ENCODE measurements around the gene ATG14. TPM values are rescaled to one million over a fixed set of nuclear protein-coding genes. Genes with fewer than 3 reads are reported as not detected.

The ATG14 gene
- total and polyA plus RNA-seq, 2 of the 13 experiments (the other 11 are each of a cell fraction or from before 2014, with no cell fraction given), result 7.2 to 9.1 TPM

DNA sequence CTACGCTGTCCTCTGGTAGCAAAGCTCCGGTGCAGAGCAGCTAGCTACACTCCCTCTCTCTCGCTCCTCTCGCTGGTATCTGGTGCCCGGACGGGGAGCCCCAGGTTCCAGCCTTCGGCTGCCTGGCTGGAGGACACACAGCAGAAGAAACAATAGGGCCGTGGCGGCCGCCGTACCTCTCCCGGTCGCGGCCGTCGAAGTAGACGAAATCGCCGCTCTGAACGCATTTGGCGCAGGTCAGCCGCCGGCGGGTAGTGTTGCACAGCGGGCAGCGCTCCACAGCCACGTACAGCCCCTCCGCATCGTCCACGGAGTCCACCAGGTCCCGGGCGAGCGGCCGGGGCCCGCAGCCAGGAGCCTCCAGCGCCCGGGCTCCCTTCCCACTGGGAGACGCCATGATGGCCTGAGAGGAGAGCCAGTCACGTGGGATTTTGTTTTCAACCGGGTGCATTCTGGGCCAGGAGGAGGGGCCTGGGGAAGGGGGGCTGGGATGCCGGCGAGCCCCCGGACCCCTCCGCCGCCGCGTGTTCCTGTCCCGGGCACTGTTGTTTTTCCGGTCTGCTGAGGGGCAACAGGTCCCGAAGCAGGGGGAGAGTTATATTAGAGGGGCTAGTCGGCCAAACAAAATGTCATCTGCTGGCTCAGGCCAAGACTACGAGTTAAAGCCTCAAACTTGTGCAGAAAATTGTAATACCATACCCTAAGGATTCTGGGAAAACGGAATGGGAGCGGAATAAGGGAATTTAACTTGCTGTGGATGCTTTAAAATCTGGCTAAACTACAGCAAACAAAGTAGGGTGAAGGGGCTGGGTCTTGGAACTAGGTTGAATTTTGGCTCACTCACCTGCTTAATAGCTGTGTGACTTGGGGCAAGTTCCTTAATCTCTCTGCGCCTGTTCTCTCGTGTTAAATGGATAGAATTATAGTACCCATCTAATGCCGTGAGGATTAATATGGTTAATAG lies at the start of gene ATG14 (continued):
- 0 out of 2 replicates have a peak, but pooled peaks have one; percentile 53 for TF ChIP-seq THYN1 (CRISPR knock-in tag; IDR thresholded peaks at IDR 0.05; ENCODE audit: borderline replicate concordance, low read depth)
- TF ChIP-seq SP5 (CRISPR knock-in tag; IDR thresholded peaks at IDR 0.05; ENCODE audit: borderline replicate concordance, low read depth), result no peak
- TF ChIP-seq ZNF260 (CRISPR knock-in tag; IDR thresholded peaks at IDR 0.05; ENCODE audit: borderline replicate concordance, low read depth), result no peak
- TF ChIP-seq RFXAP (CRISPR knock-in tag; IDR thresholded peaks at IDR 0.05; ENCODE audit: borderline replicate concordance), result no peak; the same call in 1 of the 2 replicates
- TF ChIP-seq, protein P1, sequence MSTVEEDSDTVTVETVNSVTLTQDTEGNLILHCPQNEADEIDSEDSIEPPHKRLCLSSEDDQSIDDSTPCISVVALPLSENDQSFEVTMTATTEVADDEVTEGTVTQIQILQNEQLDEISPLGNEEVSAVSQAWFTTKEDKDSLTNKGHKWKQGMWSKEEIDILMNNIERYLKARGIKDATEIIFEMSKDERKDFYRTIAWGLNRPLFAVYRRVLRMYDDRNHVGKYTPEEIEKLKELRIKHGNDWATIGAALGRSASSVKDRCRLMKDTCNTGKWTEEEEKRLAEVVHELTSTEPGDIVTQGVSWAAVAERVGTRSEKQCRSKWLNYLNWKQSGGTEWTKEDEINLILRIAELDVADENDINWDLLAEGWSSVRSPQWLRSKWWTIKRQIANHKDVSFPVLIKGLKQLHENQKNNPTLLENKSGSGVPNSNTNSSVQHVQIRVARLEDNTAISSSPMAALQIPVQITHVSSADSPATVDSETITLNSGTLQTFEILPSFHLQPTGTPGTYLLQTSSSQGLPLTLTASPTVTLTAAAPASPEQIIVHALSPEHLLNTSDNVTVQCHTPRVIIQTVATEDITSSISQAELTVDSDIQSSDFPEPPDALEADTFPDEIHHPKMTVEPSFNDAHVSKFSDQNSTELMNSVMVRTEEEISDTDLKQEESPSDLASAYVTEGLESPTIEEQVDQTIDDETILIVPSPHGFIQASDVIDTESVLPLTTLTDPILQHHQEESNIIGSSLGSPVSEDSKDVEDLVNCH (CRISPR knock-in tag; IDR thresholded peaks at IDR 0.05), result no peak
- TF ChIP-seq, protein P2, sequence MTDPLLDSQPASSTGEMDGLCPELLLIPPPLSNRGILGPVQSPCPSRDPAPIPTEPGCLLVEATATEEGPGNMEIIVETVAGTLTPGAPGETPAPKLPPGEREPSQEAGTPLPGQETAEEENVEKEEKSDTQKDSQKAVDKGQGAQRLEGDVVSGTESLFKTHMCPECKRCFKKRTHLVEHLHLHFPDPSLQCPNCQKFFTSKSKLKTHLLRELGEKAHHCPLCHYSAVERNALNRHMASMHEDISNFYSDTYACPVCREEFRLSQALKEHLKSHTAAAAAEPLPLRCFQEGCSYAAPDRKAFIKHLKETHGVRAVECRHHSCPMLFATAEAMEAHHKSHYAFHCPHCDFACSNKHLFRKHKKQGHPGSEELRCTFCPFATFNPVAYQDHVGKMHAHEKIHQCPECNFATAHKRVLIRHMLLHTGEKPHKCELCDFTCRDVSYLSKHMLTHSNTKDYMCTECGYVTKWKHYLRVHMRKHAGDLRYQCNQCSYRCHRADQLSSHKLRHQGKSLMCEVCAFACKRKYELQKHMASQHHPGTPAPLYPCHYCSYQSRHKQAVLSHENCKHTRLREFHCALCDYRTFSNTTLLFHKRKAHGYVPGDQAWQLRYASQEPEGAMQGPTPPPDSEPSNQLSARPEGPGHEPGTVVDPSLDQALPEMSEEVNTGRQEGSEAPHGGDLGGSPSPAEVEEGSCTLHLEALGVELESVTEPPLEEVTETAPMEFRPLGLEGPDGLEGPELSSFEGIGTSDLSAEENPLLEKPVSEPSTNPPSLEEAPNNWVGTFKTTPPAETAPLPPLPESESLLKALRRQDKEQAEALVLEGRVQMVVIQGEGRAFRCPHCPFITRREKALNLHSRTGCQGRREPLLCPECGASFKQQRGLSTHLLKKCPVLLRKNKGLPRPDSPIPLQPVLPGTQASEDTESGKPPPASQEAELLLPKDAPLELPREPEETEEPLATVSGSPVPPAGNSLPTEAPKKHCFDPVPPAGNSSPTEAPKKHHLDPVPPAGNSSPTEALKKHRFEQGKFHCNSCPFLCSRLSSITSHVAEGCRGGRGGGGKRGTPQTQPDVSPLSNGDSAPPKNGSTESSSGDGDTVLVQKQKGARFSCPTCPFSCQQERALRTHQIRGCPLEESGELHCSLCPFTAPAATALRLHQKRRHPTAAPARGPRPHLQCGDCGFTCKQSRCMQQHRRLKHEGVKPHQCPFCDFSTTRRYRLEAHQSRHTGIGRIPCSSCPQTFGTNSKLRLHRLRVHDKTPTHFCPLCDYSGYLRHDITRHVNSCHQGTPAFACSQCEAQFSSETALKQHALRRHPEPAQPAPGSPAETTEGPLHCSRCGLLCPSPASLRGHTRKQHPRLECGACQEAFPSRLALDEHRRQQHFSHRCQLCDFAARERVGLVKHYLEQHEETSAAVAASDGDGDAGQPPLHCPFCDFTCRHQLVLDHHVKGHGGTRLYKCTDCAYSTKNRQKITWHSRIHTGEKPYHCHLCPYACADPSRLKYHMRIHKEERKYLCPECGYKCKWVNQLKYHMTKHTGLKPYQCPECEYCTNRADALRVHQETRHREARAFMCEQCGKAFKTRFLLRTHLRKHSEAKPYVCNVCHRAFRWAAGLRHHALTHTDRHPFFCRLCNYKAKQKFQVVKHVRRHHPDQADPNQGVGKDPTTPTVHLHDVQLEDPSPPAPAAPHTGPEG (CRISPR knock-in tag; IDR thresholded peaks at IDR 0.05), result 0 out of 2 replicates have a peak, but pooled peaks have one; percentile 71
- TF ChIP-seq, protein P3, sequence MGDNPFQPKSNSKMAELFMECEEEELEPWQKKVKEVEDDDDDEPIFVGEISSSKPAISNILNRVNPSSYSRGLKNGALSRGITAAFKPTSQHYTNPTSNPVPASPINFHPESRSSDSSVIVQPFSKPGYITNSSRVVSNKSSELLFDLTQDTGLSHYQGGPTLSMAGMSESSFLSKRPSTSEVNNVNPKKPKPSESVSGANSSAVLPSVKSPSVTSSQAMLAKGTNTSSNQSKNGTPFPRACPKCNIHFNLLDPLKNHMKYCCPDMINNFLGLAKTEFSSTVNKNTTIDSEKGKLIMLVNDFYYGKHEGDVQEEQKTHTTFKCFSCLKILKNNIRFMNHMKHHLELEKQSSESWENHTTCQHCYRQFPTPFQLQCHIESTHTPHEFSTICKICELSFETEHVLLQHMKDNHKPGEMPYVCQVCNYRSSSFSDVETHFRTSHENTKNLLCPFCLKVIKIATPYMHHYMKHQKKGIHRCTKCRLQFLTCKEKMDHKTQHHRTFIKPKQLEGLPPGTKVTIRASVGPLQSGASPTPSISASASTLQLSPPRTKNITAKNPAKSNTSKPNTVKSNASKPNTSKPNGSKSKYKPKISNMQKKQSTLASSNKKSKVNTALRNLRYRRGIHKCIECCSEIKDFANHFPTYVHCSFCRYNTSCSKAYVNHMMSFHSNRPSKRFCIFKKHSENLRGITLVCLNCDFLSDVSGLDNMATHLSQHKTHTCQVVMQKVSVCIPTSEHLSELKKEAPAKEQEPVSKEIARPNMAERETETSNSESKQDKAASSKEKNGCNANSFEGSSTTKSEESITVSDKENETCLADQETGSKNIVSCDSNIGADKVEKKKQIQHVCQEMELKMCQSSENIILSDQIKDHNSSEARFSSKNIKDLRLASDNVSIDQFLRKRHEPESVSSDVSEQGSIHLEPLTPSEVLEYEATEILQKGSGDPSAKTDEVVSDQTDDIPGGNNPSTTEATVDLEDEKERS (CRISPR knock-in tag; IDR thresholded peaks at IDR 0.05), result peak; percentile 67; the same call in 1 of the 2 replicates
- TF ChIP-seq ZKSCAN1 (IDR thresholded peaks at IDR 0.05; ENCODE audit: low read length), result no peak; the same call in 1 of the 2 replicates
- TF ChIP-seq, protein P4, sequence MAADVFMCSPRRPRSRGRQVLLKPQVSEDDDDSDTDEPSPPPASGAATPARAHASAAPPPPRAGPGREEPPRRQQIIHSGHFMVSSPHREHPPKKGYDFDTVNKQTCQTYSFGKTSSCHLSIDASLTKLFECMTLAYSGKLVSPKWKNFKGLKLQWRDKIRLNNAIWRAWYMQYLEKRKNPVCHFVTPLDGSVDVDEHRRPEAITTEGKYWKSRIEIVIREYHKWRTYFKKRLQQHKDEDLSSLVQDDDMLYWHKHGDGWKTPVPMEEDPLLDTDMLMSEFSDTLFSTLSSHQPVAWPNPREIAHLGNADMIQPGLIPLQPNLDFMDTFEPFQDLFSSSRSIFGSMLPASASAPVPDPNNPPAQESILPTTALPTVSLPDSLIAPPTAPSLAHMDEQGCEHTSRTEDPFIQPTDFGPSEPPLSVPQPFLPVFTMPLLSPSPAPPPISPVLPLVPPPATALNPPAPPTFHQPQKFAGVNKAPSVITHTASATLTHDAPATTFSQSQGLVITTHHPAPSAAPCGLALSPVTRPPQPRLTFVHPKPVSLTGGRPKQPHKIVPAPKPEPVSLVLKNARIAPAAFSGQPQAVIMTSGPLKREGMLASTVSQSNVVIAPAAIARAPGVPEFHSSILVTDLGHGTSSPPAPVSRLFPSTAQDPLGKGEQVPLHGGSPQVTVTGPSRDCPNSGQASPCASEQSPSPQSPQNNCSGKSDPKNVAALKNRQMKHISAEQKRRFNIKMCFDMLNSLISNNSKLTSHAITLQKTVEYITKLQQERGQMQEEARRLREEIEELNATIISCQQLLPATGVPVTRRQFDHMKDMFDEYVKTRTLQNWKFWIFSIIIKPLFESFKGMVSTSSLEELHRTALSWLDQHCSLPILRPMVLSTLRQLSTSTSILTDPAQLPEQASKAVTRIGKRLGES (CRISPR knock-in tag; IDR thresholded peaks at IDR 0.05; ENCODE audit: borderline replicate concordance), result no peak
- TF ChIP-seq, protein P5, sequence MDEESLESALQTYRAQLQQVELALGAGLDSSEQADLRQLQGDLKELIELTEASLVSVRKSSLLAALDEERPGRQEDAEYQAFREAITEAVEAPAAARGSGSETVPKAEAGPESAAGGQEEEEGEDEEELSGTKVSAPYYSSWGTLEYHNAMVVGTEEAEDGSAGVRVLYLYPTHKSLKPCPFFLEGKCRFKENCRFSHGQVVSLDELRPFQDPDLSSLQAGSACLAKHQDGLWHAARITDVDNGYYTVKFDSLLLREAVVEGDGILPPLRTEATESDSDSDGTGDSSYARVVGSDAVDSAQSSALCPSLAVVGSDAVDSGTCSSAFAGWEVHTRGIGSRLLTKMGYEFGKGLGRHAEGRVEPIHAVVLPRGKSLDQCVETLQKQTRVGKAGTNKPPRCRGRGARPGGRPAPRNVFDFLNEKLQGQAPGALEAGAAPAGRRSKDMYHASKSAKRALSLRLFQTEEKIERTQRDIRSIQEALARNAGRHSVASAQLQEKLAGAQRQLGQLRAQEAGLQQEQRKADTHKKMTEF (CRISPR knock-in tag; IDR thresholded peaks at IDR 0.05), result peak; percentile 88

Data from HepG2 (cell line).